ENCODE measurements around the gene UQCC3. TPM values are rescaled to one million over a fixed set of nuclear protein-coding genes. Genes with fewer than 3 reads are reported as not detected.

The UQCC3 gene
- total and polyA plus RNA-seq, 2 of the 13 experiments (the other 11 are each of a cell fraction or from before 2014, with no cell fraction given): 7.7 to 16.0 TPM

- TF ChIP-seq ZNF646 (CRISPR knock-in tag; IDR thresholded peaks at IDR 0.05) (no peak), TRIM24 (CRISPR knock-in tag; IDR thresholded peaks at IDR 0.05) (no peak), NFYB (CRISPR knock-in tag; IDR thresholded peaks at IDR 0.05) (0 out of 2 replicates have a peak, but pooled peaks have one; percentile 21), PRDM15 (CRISPR knock-in tag; IDR thresholded peaks at IDR 0.05) (no peak), SIN3B (IDR thresholded peaks at IDR 0.05; ENCODE audit: low read length) (no peak), BHLHE40 (IDR thresholded peaks at IDR 0.05; ENCODE audit: low read length) (no peak), PREB (CRISPR knock-in tag; IDR thresholded peaks at IDR 0.05) (no peak), FUBP1 (CRISPR knock-in tag; IDR thresholded peaks at IDR 0.05; ENCODE audit: borderline replicate concordance) (no peak), MLX (CRISPR knock-in tag; IDR thresholded peaks at IDR 0.05) (no peak), ZSCAN30 (CRISPR knock-in tag; IDR thresholded peaks at IDR 0.05) (no peak), HOXD1 (CRISPR knock-in tag; IDR thresholded peaks at IDR 0.05) (no peak), ZNF75D (CRISPR knock-in tag; IDR thresholded peaks at IDR 0.05; ENCODE audit: borderline replicate concordance) (no peak), ZFP90 (CRISPR knock-in tag; IDR thresholded peaks at IDR 0.05; ENCODE audit: borderline replicate concordance) (no peak), FOXA1 (IDR thresholded peaks at IDR 0.05) (no peak), FOXA1 (CRISPR knock-in tag; IDR thresholded peaks at IDR 0.05) (no peak)
These were observed 34.7 kb downstream of the UQCC3 start (continued) for GRCh38 chr11:62705880-62706849.
